ENCODE results near the gene DLG2.

- TF ChIP-seq EP300 (IDR thresholded peaks at IDR 0.05) (no peak), CTCF (IDR thresholded peaks at IDR 0.05) (no peak), POLR2A (IDR thresholded peaks at IDR 0.05; ENCODE audit: low read depth) (no peak), POLR2AphosphoS5 (IDR thresholded peaks at IDR 0.05) (no peak)
These were observed 232.9 kb downstream of the DLG2 start for GRCh38 chr11:85394283-85394682.
